GM18909 (cell line): ENCODE measurements around the gene SBNO2.
A peak's percentile ranks its signal among the peaks of the same experiment; 100 is the strongest.
"Not testable (repeated sequence)": the region's sequence is repeated elsewhere in the genome, so short reads cannot be mapped to it uniquely, and the experiment has no call there.

Experiments used
- ATAC-seq: cut with Tn5 transposase; IDR thresholded peaks from one replicate; pipeline ENCODE4 v1.9.1; 2021; ENCODE audit warnings: mild to moderate bottlenecking; ENCODE audit not compliant: unreplicated experiment, poor library complexity

SBNO2 gene

DNA sequence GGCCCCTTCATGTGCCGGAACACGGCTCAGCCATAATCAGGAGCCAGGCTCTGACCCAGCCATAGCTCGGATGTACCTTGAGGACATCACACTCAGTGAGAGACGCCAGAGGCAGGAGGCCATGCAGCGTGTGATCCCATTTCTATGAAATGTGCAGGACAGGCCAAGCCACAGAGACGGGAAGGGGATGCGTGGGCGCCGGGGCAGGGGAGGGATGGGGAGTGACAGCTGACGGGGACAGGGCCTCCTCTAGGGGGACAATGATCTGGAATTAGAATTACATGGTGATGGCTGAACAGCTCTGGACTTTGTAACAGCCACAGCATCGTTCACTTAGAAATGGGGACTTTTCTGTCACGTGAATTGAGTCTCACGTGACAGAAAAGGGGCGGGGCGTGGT, 34.9 kb downstream of the SBNO2 start:
- no peak for ATAC-seq

DNA sequence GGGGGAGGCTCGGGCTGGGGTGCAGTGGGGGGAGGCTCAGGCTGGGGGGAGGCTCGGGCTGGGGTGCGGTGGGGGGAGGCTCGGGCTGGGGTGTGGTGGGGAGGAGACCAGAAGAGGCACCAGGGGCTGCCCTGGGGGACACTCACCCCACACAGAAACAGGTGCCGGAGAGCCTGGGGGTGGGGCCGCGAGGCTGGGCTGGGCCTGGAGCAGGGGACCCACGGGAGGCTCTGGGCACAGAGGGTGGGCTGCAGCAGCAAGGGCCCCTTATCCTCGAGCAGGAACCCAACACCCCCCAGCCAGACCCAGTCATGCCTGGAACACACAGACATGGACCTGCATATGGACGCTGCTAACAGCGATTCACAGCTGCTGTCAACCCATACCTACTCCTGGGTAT, 35.9 kb downstream of the SBNO2 start:
- ATAC-seq = no peak

DNA sequence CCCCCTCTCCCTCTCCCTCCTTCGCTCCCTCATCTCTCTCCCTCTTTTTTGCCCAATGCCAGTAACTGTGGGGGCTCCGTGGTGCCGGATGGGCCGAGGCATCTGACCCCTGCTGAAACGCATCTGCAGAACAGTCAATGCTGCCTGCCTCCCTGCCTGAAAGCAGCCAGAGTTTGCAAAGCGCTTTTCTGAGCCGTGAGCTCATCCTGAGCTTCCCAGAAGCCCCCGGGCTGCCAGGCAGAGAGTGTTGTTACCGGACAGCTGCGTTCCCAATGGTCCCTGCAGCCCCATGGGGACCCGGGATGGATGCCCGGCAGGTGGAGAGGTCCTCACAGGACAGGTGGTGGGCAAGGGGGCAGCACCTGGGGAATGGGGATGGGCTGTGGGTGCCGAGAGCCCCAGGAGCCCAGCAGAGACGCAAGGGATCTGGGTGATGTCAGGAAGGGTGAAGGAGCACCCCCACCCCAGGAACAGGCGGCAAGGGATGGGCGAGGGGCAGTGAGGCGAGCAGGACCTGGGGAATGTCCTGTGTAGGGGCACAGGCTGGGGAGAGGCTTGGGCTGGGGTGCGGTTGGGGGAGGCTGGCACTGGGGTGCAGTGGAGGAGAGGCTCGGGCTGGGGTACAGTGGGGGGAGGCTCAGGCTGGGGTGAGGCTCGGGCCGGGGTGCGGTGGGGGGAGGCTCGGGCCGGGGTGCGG, 37.3 kb downstream of the SBNO2 start:
- ATAC-seq = no peak

DNA sequence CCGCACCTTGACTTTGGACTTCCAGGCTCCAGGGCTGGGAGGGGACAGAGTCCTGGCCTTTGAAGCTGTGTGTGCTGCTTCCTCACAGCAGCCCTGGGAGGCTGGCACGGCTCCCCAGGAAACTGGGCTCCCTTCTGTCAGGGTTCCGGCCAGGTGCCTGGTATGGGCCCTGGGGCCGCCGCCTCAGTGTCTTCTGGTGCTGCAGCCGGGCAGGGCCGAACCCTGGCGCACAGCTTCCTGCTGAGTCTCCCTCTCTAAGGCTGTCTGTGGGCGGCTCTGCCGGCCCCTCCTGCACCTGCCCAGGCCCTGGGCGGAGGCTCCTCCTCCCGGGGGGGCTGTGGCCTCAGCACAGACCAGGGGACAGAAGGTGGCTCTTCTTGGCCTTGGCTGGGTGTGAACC, 37.9 kb downstream of the SBNO2 start:
- ATAC-seq = no peak

DNA sequence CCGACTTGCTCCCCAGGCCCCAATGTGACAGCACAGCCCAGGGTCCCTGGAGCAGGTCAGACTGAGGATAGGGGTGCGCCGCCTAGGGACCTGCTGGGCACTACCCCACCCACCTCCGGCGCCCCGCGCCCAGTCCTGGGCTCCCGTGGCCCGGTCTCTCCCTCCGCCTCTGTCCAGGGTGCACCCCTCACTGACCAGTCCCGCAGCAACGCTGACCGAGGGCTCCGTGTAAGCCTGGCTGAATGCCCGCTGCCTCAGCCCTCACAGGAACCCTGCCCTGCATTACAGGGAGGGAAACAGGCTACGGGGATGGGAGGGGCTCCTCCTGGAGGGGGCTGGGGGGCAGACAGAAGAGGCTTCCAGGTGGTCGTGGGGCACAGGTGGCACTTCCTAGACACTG, 38.6 kb downstream of the SBNO2 start:
- ATAC-seq = no peak

DNA sequence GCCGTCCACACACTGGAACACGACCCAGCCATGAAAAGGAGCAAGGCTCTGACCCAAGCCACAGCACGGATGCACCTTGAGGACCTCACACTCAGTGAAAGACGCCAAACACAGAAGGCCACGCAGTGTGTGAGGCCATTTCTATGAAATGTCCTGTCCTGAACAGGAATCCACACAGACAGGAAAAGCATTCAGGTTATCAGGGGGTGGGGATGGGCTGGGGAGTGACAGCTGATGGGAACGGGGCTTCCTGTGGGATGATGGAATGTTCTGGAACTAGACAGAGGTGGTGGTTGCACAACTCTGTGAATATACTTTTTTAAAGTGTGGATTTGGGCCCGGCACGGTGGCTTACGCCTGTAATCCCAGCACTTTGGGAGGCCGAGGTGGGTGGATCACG, 39.6 kb downstream of the SBNO2 start:
- ATAC-seq = no peak

DNA sequence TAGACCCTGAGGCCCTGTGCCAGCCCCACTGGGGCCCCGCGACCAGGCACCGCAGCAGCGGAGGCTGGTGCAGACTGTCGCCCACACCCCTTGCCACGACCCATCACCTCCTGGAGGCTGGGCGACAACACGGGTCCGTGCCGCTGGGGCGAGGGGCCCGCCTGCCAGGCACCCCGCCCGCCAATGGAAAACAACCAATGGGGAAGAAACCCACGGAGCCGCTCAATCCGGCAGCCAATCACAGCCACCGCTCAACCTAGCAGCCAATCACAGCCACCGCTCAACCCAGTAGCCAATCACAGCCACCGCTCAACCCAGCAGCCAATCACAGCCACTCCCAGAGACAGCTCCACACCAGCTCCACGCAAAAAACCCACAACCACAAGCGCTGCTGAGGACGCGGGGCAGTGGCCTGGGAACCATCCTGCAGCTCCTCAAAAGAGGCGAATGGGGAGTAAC, 40.6 kb downstream of the SBNO2 start:
- ATAC-seq = peak; percentile 40

DNA sequence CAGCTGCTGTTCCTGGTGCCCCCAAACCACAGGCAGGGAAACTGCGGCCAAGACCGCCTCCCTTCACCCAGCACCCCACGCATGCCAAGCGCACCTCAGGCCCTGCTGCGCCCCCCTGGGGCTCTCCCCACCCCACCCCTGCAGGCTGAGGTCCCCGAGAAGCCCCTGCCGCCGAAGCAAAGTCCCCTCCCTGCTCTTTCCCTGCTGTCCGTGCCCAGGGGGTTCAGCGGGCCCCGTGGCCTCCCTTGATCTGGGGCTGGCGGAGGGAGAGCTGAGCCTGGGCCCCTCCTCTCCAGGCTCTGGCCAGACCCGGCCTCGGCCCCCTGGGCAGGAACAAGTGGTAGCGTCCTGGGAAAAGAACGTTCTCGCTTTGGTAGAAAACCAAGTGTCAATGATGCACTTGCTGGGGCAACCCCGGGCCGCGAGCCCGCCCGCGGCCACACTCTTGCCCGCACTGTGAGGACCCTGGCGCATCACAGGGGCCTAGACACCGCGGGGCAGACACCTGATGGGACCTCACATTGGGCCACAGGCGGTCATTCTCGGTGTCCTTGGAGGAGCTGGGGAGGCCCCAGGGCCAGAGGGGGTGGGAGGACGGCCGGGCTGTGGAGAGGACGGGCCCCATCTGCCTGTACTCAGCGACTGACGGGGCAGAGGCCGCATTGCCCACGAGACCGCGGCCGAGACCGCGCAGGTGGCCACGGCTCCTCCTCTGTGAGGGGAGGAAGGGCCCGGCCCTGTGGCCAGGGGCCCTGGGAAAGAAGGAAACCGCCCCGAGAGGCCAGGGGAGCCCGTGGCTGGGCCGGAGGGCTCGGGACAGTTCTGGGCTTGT, 41.3 kb downstream of the SBNO2 start:
- ATAC-seq = peak; percentile 9

DNA sequence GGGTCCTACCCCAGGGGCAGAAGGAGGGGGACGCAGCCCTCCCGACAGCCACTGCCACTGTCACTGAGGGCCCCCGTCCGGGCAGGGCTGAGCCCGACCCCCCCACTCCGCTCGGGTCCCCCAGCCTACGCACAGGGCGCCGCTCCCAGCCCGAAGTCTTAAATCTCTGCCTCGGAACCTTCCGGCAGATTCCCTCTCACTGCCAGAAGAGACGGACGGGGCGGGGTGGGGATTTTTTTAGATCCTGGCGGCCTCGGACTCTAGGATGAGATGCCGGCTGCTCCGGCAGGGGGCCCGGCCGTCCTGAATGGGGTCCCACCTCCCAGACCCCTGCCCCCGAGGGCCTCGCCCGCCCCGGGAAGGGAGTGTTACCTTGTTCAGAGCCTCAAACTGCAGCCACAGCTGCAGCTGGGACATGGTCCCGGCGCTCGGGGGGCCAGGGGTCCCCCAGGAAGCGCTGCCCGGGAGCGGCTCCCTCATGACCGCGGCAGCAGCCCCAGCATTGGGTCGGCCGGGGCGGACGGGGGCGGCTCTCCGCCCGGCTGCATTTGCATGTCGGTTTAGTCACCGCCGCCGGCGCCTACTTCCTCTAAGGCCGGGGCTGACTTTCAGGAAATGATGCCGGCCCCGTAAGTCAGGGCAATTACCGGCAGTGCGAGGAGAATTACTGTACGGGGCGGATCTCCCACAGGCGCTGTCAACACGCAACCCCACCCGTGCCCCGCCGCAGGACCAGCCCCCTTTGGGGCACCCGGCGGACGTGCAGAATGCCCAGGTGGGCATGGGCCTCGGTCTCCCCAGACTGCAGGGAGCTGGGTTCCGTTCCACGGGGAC, 42.1 kb downstream of the SBNO2 start:
- peak; percentile 55 for ATAC-seq

DNA sequence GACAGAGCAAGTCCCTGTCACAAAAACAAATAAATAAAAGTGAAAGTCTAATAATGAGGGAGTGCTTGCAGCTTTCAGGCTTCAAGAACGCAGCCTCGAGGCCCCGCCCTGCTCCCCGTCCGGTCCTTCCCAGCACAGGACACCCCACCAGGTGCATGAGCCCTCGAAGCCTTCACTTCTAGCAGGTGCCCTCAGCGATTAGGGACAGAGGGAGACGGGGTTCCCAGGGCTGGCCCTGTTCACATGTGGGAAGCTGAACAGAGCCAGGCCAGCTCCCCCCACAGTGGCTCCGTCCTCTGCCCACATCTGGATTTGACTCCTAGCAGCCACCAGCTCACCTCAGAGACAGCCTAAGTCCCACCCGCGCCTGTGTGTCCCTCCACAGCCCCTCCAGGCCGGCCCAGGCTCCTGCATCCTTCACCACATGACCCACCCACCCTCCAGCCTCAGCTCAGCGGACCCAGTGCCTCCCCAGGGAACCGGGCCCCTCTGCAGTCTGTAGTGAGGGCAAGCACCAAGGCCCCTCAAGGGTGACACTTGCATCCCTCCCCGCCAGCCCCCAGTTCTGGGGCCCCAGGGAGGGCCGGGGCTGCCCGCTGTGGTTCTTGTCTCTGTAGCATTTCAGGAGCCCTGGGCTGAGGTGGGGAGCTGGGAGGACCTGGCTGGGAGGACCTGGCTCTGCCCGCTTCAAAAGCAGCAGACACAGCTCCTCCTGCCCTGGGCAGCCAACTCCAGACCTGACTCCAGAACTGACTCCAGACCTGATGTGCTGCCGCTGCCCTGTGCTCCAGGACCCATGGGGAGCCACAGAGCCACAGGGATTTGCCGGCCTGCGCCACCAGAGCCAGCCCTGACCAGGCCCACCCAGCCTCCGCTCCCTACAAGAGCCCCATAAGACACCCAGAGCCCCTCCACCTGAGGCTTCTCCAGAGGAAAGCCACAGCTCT, 43.0 kb downstream of the SBNO2 start:
- ATAC-seq = peak; percentile 3

DNA sequence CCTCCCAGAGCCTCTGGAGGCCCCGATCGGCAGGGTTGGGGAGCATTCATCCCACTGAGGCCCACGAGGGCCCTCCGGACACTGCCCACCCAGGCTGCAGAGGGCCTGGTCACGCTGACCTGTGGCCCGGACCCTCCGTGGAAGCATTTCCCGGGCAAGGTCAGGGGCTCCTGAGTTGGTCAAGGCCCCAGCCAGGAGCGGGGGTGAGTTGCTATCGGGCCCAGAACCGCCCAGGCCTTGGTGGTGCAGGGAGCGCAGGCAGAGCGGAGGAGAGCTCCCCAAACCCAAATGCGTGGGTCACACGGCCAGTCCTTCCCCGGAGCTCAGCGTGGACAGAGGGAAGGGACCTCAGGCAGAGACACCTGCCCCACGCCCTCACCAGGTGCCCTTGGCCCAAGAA, 44.5 kb downstream of the SBNO2 start:
- ATAC-seq = no peak

DNA sequence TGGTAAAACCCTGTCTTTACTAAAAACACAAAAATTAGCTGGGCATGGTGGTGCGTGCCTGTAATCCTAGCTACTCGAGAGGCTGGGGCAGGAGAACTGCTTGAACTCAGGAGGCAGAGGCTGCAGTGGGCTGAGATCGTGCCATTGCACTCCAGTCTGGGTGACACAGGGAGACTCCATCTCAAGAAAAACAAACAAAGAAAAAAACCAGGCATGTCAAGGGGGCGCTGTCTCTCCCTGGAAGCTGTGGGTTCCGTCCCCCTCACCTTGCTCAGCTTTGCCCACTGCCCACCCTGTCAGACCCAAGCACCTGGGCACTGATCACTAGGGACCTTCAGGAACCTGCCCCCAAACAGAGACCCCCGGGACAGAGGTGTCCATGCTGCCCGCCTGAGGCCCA, 45.0 kb downstream of the SBNO2 start:
- ATAC-seq = not testable (repeated sequence)

DNA sequence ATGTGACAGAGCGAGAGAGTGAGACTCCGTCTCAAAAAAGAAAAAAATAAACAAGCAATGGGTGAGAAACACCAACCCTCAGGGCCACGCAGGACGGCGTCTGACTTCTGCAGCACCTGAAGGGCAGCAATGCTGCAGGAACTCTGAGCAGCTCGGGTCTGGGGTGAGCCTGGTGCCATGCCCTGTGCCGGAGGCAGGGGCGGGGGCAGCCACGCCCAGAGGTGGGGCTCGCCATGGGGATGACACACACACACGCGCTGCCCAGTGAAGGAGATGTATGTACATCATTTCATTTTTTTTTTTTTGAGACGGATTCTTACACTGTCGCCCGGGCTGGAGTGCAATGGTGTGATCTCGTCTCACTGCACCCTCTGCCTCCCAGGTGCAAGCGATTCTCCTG, 46.0 kb downstream of the SBNO2 start:
- no peak for ATAC-seq

DNA sequence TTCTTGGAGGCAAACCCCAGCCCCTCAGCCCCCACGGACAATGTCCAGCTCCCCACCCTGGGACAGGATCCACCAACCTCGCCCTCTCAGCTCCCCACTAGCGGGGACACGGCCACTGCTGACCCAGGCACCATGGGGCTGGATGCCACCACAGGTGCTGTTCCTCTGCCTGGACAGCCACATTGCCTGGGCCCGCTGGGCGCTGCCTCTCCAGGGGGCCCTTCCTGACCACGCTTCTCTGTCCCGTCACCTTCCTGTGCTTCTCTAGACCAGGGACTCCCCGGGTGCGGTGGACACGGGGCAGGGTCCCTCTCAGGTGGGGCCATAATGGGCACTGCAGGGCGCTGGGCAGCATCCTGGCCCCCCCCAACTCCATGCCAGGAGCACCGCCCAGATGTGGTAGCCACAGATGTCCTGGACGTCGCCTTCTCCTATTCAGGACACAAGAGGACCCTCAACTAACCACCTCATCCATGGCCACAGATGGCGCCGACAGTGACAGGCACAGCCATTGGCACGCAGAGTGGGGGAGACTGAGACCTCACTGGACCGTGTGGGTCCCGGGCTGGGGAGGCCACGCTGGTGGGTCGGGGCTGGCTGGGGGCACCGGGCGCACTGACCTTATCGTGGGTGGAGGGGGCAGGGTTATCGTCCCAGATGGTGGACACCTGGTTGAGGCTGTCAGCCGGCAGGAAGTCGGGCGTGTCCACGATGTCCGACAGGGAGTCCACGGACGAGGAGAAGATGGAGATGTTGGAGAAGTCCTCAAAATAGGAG, 46.9 kb downstream of the SBNO2 start:
- no peak for ATAC-seq

DNA sequence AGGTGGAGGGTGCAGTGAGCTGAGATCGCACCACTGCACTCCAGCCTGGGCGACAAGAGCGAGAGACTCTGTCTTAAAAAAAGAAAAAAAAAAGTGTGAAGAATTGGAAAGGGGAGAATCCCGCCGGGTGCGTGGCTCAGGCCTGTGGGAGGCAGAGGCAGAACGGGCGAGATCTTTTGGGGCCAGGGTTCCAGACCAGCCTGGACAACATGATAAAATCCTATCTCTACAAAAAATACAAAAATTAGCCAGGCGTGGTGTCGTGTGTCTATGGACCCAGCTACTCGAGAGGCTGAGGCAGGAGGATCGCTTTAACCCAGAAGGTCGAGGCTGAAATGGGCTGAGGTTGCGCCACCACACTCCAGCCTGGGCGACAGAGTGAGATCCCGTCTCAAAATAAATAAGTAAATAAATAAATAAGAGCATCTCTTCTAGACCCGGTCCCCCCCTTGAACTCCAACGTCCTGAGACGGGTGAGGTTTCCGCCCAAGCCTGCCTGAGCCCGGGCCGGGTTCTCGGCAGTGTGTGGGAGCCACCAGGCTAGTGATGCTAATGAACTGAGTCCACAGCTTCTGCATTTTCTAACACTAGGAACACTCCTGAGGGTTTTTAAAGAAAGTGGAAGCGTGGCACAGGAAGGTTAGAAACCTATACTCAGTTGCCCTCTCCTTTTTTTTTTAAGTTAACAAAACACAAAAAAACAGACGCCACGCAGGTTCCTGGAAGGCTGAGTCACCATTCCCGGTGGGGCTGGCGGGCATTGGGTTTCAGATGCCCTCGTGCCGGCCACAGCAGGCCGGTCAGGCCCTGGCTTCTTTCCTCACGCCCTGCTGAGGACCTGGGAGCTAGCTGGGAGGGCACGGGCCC, 48.2 kb downstream of the SBNO2 start:
- ATAC-seq = no peak

DNA sequence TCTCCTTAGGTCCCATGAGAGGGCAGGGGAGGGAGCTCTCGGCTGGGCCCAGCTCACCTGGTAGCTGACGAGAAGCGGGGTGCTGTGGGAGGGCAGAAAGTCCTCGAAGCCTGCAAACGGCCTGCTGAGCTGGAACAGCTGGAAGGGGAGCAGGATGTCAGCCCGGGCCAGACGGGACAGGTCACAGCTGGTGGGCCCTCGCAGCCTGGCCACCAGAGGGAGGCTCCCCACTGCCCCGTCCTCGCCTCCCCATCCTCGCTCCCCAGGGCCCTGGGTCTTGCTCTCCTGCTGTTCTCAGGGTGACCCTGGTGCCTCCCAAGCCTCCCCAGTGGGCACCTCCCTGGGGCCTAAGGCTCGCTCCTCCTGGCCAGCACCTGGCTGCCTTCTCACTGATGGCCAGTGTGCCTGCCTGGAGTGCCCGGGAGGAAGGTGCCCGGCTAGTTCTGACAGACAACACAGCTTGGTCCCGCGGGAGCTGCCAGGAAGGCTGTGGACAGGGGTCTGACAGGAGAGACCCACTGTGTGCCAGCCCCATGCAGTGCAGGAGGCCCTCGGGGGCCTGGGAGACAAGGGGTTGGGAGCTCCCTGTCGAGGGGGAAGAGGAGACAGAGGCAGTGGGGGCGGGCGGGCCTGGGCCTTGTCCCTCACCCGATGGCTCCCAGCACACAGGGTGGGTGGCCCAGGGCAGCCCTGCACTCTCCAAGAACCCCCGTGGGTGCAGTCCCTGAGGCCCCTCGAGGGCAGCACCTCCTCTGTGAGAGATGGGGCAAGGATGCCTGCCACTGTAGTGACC, 50.0 kb downstream of the SBNO2 start:
- no peak for ATAC-seq

DNA sequence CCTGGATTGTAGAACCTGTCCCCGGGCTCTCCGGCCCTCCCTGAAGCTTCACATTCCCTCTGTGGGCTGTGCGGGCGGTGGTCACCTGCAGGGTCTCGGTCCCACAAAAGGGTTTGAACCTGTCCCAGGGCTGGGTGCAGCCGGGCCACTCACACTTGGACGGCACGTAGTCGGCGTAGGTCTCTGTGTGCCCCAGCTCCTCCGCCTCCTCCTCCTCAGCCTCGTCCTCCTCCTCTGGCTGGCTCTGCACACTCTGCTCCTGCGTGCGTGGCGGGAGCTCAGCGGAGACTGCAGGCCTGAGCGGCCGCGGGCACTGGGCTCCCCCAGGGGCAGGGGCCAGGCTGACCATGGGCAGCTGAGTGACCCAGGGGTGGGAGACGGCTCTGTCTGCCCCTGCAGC, 50.7 kb downstream of the SBNO2 start:
- ATAC-seq = no peak
